Measurements from ENCODE around the gene SCARB1. TPM values are rescaled to one million over a fixed set of nuclear protein-coding genes. Genes with fewer than 3 reads are reported as not detected.

The SCARB1 gene
- total and polyA plus RNA-seq, 2 of the 13 experiments (the other 11 are each of a cell fraction or from before 2014, with no cell fraction given): 63.4 to 160 TPM

- TF ChIP-seq ZBED4 (CRISPR knock-in tag; IDR thresholded peaks at IDR 0.05; ENCODE audit: borderline replicate concordance) (0 out of 2 replicates have a peak, but pooled peaks have one; percentile 52), PHF5A (CRISPR knock-in tag; IDR thresholded peaks at IDR 0.05; ENCODE audit: low read depth, unreplicated experiment) (peak; percentile 31), RCOR2 (CRISPR knock-in tag; IDR thresholded peaks at IDR 0.05) (0 out of 2 replicates have a peak, but pooled peaks have one; percentile 37), FOXK1 (CRISPR knock-in tag; IDR thresholded peaks at IDR 0.05; ENCODE audit: borderline replicate concordance, low read depth) (peak; percentile 60; the same call in 1 of the 2 replicates), DMAP1 (CRISPR knock-in tag; IDR thresholded peaks at IDR 0.05) (0 out of 2 replicates have a peak, but pooled peaks have one; percentile 30), FOXA1 (IDR thresholded peaks at IDR 0.05) (no peak), FOXA1 (CRISPR knock-in tag; IDR thresholded peaks at IDR 0.05) (peak; percentile 85), ZNF207 (IDR thresholded peaks at IDR 0.05; ENCODE audit: borderline replicate concordance) (no peak), KAT8 (CRISPR knock-in tag; IDR thresholded peaks at IDR 0.05) (0 out of 2 replicates have a peak, but pooled peaks have one; percentile 47), ZNF331 (CRISPR knock-in tag; IDR thresholded peaks at IDR 0.05) (peak; percentile 47; the same call in 1 of the 2 replicates), MAFK (conservative IDR thresholded peaks at IDR 0.05 in 1 of 2, IDR thresholded peaks at IDR 0.05 in 1 of 2; ENCODE audit: low read length in 2 of 2) (peak in 1 of 2 experiments; percentile 56; a peak in 2 of 4 replicates), FOXA3 (CRISPR knock-in tag; IDR thresholded peaks at IDR 0.05) (peak; percentile 92), IRF2 (CRISPR knock-in tag; IDR thresholded peaks at IDR 0.05) (0 out of 2 replicates have a peak, but pooled peaks have one; percentile 30), MAX (IDR thresholded peaks at IDR 0.05) (no peak), KMT2B (CRISPR knock-in tag; IDR thresholded peaks at IDR 0.05) (peak; percentile 32; the same call in 1 of the 2 replicates)
- TF ChIP-seq, protein P1, sequence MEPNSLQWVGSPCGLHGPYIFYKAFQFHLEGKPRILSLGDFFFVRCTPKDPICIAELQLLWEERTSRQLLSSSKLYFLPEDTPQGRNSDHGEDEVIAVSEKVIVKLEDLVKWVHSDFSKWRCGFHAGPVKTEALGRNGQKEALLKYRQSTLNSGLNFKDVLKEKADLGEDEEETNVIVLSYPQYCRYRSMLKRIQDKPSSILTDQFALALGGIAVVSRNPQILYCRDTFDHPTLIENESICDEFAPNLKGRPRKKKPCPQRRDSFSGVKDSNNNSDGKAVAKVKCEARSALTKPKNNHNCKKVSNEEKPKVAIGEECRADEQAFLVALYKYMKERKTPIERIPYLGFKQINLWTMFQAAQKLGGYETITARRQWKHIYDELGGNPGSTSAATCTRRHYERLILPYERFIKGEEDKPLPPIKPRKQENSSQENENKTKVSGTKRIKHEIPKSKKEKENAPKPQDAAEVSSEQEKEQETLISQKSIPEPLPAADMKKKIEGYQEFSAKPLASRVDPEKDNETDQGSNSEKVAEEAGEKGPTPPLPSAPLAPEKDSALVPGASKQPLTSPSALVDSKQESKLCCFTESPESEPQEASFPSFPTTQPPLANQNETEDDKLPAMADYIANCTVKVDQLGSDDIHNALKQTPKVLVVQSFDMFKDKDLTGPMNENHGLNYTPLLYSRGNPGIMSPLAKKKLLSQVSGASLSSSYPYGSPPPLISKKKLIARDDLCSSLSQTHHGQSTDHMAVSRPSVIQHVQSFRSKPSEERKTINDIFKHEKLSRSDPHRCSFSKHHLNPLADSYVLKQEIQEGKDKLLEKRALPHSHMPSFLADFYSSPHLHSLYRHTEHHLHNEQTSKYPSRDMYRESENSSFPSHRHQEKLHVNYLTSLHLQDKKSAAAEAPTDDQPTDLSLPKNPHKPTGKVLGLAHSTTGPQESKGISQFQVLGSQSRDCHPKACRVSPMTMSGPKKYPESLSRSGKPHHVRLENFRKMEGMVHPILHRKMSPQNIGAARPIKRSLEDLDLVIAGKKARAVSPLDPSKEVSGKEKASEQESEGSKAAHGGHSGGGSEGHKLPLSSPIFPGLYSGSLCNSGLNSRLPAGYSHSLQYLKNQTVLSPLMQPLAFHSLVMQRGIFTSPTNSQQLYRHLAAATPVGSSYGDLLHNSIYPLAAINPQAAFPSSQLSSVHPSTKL (CRISPR knock-in tag; IDR thresholded peaks at IDR 0.05): peak; percentile 46
- TF ChIP-seq, protein P2, sequence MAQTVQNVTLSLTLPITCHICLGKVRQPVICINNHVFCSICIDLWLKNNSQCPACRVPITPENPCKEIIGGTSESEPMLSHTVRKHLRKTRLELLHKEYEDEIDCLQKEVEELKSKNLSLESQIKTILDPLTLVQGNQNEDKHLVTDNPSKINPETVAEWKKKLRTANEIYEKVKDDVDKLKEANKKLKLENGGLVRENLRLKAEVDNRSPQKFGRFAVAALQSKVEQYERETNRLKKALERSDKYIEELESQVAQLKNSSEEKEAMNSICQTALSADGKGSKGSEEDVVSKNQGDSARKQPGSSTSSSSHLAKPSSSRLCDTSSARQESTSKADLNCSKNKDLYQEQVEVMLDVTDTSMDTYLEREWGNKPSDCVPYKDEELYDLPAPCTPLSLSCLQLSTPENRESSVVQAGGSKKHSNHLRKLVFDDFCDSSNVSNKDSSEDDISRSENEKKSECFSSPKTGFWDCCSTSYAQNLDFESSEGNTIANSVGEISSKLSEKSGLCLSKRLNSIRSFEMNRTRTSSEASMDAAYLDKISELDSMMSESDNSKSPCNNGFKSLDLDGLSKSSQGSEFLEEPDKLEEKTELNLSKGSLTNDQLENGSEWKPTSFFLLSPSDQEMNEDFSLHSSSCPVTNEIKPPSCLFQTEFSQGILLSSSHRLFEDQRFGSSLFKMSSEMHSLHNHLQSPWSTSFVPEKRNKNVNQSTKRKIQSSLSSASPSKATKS (CRISPR knock-in tag; IDR thresholded peaks at IDR 0.05): no peak
- TF ChIP-seq, protein P3, sequence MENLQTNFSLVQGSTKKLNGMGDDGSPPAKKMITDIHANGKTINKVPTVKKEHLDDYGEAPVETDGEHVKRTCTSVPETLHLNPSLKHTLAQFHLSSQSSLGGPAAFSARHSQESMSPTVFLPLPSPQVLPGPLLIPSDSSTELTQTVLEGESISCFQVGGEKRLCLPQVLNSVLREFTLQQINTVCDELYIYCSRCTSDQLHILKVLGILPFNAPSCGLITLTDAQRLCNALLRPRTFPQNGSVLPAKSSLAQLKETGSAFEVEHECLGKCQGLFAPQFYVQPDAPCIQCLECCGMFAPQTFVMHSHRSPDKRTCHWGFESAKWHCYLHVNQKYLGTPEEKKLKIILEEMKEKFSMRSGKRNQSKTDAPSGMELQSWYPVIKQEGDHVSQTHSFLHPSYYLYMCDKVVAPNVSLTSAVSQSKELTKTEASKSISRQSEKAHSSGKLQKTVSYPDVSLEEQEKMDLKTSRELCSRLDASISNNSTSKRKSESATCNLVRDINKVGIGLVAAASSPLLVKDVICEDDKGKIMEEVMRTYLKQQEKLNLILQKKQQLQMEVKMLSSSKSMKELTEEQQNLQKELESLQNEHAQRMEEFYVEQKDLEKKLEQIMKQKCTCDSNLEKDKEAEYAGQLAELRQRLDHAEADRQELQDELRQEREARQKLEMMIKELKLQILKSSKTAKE (CRISPR knock-in tag; IDR thresholded peaks at IDR 0.05; ENCODE audit: borderline replicate concordance): no peak
Observed at GRCh38 chr12:124906606-124907261, 43.1 kb upstream of the SCARB1 start (continued).
